Thyroid gland (tissue), 4 donors: Measurements from ENCODE around the gene DUS1L.

Experiments used
- CTCF ChIP-seq, 6 experiments: fragments of 200-600 bp in 3 of 6; fragments of 450-650 bp in 3 of 6; sonication (generic) in 3 of 6; IDR thresholded peaks; one replicate each; pipeline ENCODE4 v1.5.1; 2016 to 2019; ENCODE audit warnings: antibody characterized with exemption in 6 of 6, mild to moderate bottlenecking in 2 of 6, inconsistent platforms in 1 of 6, moderate library complexity in 1 of 6
- POLR2A ChIP-seq, 2 donors: fragments of 450-650 bp; IDR thresholded peaks; one replicate each; pipeline ENCODE4 v1.6.1; 2017; ENCODE audit warnings: antibody characterized with exemption in 2 of 2, mild to moderate bottlenecking in 2 of 2, moderate library complexity in 1 of 2

- TF ChIP-seq CTCF (IDR thresholded peaks at IDR 0.05) = no peak
- no peak for TF ChIP-seq POLR2A (IDR thresholded peaks at IDR 0.05)
These were observed 40.7 kb downstream of the DUS1L start for GRCh38 chr17:82024859-82025258.
